ENCODE results near the gene RANBP3.

The RANBP3 gene

GRCh38 chr19:5893296-5893903 lies 84.5 kb downstream of the RANBP3 start:
- H3K27ac ChIP-seq (ENCODE audit: low read length): no peak overlapping the region
- no peaks in the 10 kb centered on the region for H3F3A ChIP-seq (ENCODE audit: insufficient read depth, low read length)
- no peaks in the 10 kb centered on the region for H3K9me2 ChIP-seq (replicated peaks; ENCODE audit: insufficient read depth, low read length)
- no peak overlapping the region for H3K4me3 ChIP-seq (ENCODE audit: low read length)
- H3K4me1 ChIP-seq (ENCODE audit: low read length): no peaks in the 10 kb centered on the region
- no peak overlapping the region for H2AFZ ChIP-seq (ENCODE audit: low read length)
- no peaks in the 10 kb centered on the region for H3K36me3 ChIP-seq (replicated peaks; ENCODE audit: insufficient read depth, low read length)
- H3K9ac ChIP-seq (ENCODE audit: low read length): no peak overlapping the region
- peaks cover 13% of the 10 kb centered on the region for H4K20me1 ChIP-seq (ENCODE audit: insufficient read depth, low read length)
- H3K27me3 ChIP-seq (replicated peaks; ENCODE audit: insufficient read depth, low read length): peaks cover 15% of the 10 kb centered on the region
- H3K4me2 ChIP-seq (ENCODE audit: low read depth, low read length): no peak overlapping the region
- H3K9me3 ChIP-seq (replicated peaks; ENCODE audit: insufficient read depth, low read length): no peaks in the 10 kb centered on the region
- DNase-seq: no peak
- peaks cover 18% of the 10 kb centered on the region for H3K79me2 ChIP-seq (ENCODE audit: low read length)
- TF ChIP-seq EZH2 (optimal IDR thresholded peaks at IDR 0.05; ENCODE audit: low read depth, low read length) (no peak), EZH2phosphoT487 (IDR thresholded peaks at IDR 0.05; ENCODE audit: low read length) (no peak)
- TF ChIP-seq, protein P1, sequence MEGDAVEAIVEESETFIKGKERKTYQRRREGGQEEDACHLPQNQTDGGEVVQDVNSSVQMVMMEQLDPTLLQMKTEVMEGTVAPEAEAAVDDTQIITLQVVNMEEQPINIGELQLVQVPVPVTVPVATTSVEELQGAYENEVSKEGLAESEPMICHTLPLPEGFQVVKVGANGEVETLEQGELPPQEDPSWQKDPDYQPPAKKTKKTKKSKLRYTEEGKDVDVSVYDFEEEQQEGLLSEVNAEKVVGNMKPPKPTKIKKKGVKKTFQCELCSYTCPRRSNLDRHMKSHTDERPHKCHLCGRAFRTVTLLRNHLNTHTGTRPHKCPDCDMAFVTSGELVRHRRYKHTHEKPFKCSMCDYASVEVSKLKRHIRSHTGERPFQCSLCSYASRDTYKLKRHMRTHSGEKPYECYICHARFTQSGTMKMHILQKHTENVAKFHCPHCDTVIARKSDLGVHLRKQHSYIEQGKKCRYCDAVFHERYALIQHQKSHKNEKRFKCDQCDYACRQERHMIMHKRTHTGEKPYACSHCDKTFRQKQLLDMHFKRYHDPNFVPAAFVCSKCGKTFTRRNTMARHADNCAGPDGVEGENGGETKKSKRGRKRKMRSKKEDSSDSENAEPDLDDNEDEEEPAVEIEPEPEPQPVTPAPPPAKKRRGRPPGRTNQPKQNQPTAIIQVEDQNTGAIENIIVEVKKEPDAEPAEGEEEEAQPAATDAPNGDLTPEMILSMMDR (IDR thresholded peaks at IDR 0.05; ENCODE audit: low read length): no peak

GRCh38 chr19:5892772-5893275 lies 85.1 kb downstream of the RANBP3 start:
- Histone ChIP-seq H3K4me1 (ENCODE audit: low read length) (no peaks in the 10 kb centered on the region), H3K4me2 (ENCODE audit: low read depth, low read length) (no peak overlapping the region), H3K79me2 (ENCODE audit: low read length) (peaks cover 12% of the 10 kb centered on the region), H3K27me3 (replicated peaks; ENCODE audit: insufficient read depth, low read length) (peaks cover 20% of the 10 kb centered on the region), H3K9me3 (replicated peaks; ENCODE audit: insufficient read depth, low read length) (no peaks in the 10 kb centered on the region), H3K36me3 (replicated peaks; ENCODE audit: insufficient read depth, low read length) (no peaks in the 10 kb centered on the region), H3F3A (ENCODE audit: insufficient read depth, low read length) (no peaks in the 10 kb centered on the region), H2AFZ (ENCODE audit: low read length) (no peak overlapping the region), H3K4me3 (ENCODE audit: low read length) (no peak overlapping the region), H3K27ac (ENCODE audit: low read length) (no peak overlapping the region), H3K9me2 (replicated peaks; ENCODE audit: insufficient read depth, low read length) (no peaks in the 10 kb centered on the region), H3K9ac (ENCODE audit: low read length) (no peak overlapping the region), H4K20me1 (ENCODE audit: insufficient read depth, low read length) (peaks cover 7% of the 10 kb centered on the region; the same call in 1 of the 2 replicates)
- TF ChIP-seq, protein P1 (IDR thresholded peaks at IDR 0.05; ENCODE audit: low read length): no peak
- TF ChIP-seq EZH2 (optimal IDR thresholded peaks at IDR 0.05; ENCODE audit: low read depth, low read length): no peak
- TF ChIP-seq EZH2phosphoT487 (IDR thresholded peaks at IDR 0.05; ENCODE audit: low read length): no peak
- DNase-seq: no peak

DNA sequence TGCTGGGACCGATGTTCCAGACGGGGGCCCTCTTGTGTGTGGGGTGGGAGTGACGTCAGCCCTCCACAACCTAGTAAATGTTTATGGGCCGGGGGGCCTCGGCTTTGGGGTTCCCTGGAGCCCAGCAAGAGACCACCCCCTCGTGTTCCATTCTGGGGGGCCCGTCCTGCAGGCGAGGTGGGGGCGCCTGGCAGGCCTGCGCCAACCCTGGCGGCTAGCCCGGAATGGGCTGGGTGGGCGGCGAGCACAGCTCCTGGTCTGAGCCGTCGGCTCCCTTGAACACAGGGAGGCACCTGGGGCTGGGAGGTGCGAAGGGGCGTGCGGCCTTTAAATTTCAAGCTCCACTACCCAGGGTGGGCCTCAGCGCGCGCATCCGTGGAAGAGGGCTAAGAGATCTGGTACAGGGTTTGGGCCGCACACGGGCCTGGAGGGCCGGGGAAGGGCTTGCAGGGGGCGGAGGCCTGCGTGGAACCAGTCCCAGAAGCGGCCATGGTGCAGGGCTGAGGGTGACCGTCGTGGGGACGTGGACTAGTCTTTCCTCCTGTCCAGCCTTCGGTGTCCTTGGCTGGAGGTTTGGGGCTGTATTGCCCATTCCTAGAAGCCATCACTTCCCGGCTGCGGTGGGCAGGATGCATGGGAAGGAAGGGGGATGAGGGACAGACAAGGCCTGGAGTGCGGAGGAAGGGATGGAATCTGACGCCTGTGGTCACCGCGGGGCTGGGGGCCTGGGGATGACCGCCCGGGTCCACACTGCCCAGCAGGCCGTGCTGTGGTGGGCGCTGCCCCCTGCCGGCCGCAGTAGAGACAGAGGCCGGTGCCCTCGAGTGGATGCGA lies 85.8 kb downstream of the RANBP3 start:
- no peaks in the 10 kb centered on the region for H3K9me3 ChIP-seq (replicated peaks; ENCODE audit: insufficient read depth, low read length)
- H3K4me2 ChIP-seq (ENCODE audit: low read depth, low read length): no peak overlapping the region
- no peak overlapping the region for H2AFZ ChIP-seq (ENCODE audit: low read length)
- no peak overlapping the region for H3K27ac ChIP-seq (ENCODE audit: low read length)
- H3K36me3 ChIP-seq (replicated peaks; ENCODE audit: insufficient read depth, low read length): no peaks in the 10 kb centered on the region
- 0 out of 2 replicates have a peak, but pooled peaks cover 2% of the 10 kb centered on the region for H4K20me1 ChIP-seq (ENCODE audit: insufficient read depth, low read length)
- H3K4me1 ChIP-seq (ENCODE audit: low read length): no peaks in the 10 kb centered on the region
- H3K79me2 ChIP-seq (ENCODE audit: low read length): peaks cover 6% of the 10 kb centered on the region
- H3K4me3 ChIP-seq (ENCODE audit: low read length): no peak overlapping the region
- peaks cover 24% of the 10 kb centered on the region for H3K27me3 ChIP-seq (replicated peaks; ENCODE audit: insufficient read depth, low read length)
- no peak overlapping the region for H3K9ac ChIP-seq (ENCODE audit: low read length)
- no peaks in the 10 kb centered on the region for H3K9me2 ChIP-seq (replicated peaks; ENCODE audit: insufficient read depth, low read length)
- TF ChIP-seq EZH2phosphoT487 (IDR thresholded peaks at IDR 0.05; ENCODE audit: low read length): no peak
- TF ChIP-seq, protein P1 (IDR thresholded peaks at IDR 0.05; ENCODE audit: low read length): peak; percentile 54
- TF ChIP-seq EZH2 (optimal IDR thresholded peaks at IDR 0.05; ENCODE audit: low read depth, low read length): no peak
- H3F3A ChIP-seq (ENCODE audit: insufficient read depth, low read length): no peaks in the 10 kb centered on the region
- DNase-seq: no peak

Data from MM.1S (cell line).